Activated effector memory CD4-positive, alpha-beta T cell treated with Interleukin-2 at 50 U/mL for 16 hours (primary cell): ENCODE results near the gene RAB6A.
A peak's percentile ranks its signal among the peaks of the same experiment; 100 is the strongest.
"Not testable (repeated sequence)": the region's sequence is repeated elsewhere in the genome, so short reads cannot be mapped to it uniquely, and the experiment has no call there.

Experiments
- DNase-seq: peaks from one replicate; pipeline ENCODE4 v3.0.0-alpha.2; 2020

The RAB6A gene

GRCh38 chr11:73760679-73761402 is at the start of gene RAB6A:
TSS of gene RAB6A (minus strand) at chr11:73761074. CDS start at chr11:73760635, 439 bp downstream.
- peak; percentile 99 for DNase-seq

GRCh38 chr11:73810637-73811036 is 49.8 kb upstream of the RAB6A start:
- DNase-seq, result no peak

GRCh38 chr11:73808052-73808451 is 47.2 kb upstream of the RAB6A start:
- DNase-seq, result no peak

GRCh38 chr11:73804712-73805111 is 43.8 kb upstream of the RAB6A start:
- DNase-seq, result no peak

GRCh38 chr11:73801136-73801535 is 40.3 kb upstream of the RAB6A start:
- DNase-seq, result no peak

GRCh38 chr11:73800276-73800806 is 39.5 kb upstream of the RAB6A start:
- no peak for DNase-seq

- no peak for DNase-seq
These were observed 36.6 kb upstream of the RAB6A start for GRCh38 chr11:73797457-73797856.

GRCh38 chr11:73795925-73796632 is 35.2 kb upstream of the RAB6A start:
- DNase-seq, result no peak

- DNase-seq, result no peak
These were observed 31.7 kb upstream of the RAB6A start for GRCh38 chr11:73792584-73792983.

GRCh38 chr11:73789279-73789670 is 28.4 kb upstream of the RAB6A start:
- DNase-seq, result no peak

GRCh38 chr11:73787643-73788558 is 27.0 kb upstream of the RAB6A start, which contains the start of gene MRPL48:
TSS of gene MRPL48 (plus strand) at chr11:73787874. CDS start at chr11:73787972, 98 bp downstream.
- DNase-seq, result peak; percentile 82

- peak; percentile 3 for DNase-seq
These were observed 26.3 kb upstream of the RAB6A start for GRCh38 chr11:73787051-73787642.

- not testable (repeated sequence) for DNase-seq
These were observed 24.6 kb upstream of the RAB6A start for GRCh38 chr11:73785467-73785866.

- no peak for DNase-seq
These were observed 23.9 kb upstream of the RAB6A start for GRCh38 chr11:73784734-73785133.

- DNase-seq, result no peak
These were observed 23.3 kb upstream of the RAB6A start for GRCh38 chr11:73784080-73784634.

GRCh38 chr11:73783483-73784020 is 22.7 kb upstream of the RAB6A start:
- no peak for DNase-seq

GRCh38 chr11:73781303-73781702 is 20.4 kb upstream of the RAB6A start:
- no peak for DNase-seq

GRCh38 chr11:73779084-73779902 is 18.4 kb upstream of the RAB6A start:
- DNase-seq, result peak; percentile 98

- not testable (repeated sequence) for DNase-seq
These were observed 9.9 kb upstream of the RAB6A start for GRCh38 chr11:73770811-73771210.

- DNase-seq, result no peak
These were observed 5.9 kb upstream of the RAB6A start for GRCh38 chr11:73766763-73767162.

- DNase-seq, result no peak
These were observed 1.9 kb upstream of the RAB6A start for GRCh38 chr11:73762732-73763131.
